H1 (cell line): ENCODE data around the gene ZNF608. TPM values are rescaled to one million over a fixed set of nuclear protein-coding genes. Genes with fewer than 3 reads are reported as not detected.

Experiments
- CTBP2 ChIP-seq: IDR thresholded peaks from 2 replicates; pipeline ENCODE4 v1.7.0; 2011; ENCODE audit warnings: borderline replicate concordance, mild to moderate bottlenecking, moderate library complexity, mixed read lengths, low read length; ENCODE audit not compliant: insufficient read depth, insufficient read length
- RFX5 ChIP-seq: IDR thresholded peaks from 2 replicates; pipeline ENCODE4 v1.6.1; 2011; ENCODE audit warnings: low read depth, low read length, improper control_type of control experiment, borderline replicate concordance
- SIRT6 ChIP-seq: IDR thresholded peaks from one replicate; pipeline ENCODE4 v1.7.1; 2012; ENCODE audit warnings: low read length, inconsistent platforms
- YY1 ChIP-seq: IDR thresholded peaks from 2 replicates; pipeline ENCODE4 v1.6.1; 2011; ENCODE audit warnings: low read depth, mild to moderate bottlenecking, low read length
- polyA plus RNA-seq, 7 experiments: library from polyadenylated mRNA; depleted of rRNA in 3 of 7; stranded (reverse) in 5 of 7; unstranded in 2 of 7; fragments of >200 nt in 5 of 7; fragments of 200-250 nt in 2 of 7; gene quantifications; 1 replicate in 5 of 7; 2 replicates in 1 of 7; 4 replicates in 1 of 7; pipeline versions ENCODE4 v1.2.1 to v1.2.3, GENCODE V29; 2011 to 2013; ENCODE audit warnings: missing spikeins in 2 of 7, mixed read lengths in 2 of 7
- total RNA-seq: library from RNA; stranded (reverse); fragmentation: NEBNext Ultra II Directional; extraction: Animal tissue kit (Norgen Biotek cat#: 25700); gene quantifications from 2 replicates; pipeline ENCODE4 v1.2.1, GENCODE V29; 2021
- TF ChIP-seq, protein P1 (sequence below): IDR thresholded peaks from 2 replicates; pipeline ENCODE4 v1.6.1; 2012; ENCODE audit warnings: low read length, inconsistent platforms

Gene ZNF608
- total and polyA plus RNA-seq, 2 of the 8 experiments (the other 6 are each of a cell fraction or from before 2014, with no cell fraction given), result 17.2 to 40.8 TPM

DNA sequence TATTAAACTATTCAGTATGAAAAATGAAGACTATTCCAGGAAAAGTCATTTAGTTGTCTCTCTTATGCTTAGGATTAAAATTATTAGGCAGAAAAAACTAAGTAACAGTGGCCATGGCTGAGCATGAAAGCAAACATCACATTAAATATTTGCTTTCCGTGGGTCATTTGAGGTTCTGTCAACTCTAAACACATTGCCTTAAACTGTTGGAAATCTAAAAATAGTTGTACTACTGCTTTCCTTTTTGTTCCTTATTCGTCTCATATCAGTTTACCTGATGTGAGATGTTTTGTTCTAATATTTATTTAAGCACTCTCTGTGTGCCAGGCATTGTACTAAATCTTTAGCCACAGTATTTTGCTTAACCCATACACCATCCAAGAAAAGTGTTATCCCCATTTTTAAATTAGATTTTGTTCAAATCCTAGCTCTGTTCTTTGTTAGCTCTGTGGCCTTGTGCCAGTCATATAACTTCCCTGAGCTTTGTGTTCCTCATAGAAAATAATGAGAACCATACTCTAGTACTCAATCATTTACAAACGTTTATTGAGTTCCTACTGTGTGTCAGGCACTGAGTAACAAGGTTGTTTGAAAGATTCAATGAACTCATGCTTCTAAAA lies 18.7 kb upstream of the ZNF608 start (continued):
- TF ChIP-seq YY1 (no peak), RFX5 (no peak), SIRT6 (no peak), CTBP2 (no peak)
- TF ChIP-seq, protein P1, sequence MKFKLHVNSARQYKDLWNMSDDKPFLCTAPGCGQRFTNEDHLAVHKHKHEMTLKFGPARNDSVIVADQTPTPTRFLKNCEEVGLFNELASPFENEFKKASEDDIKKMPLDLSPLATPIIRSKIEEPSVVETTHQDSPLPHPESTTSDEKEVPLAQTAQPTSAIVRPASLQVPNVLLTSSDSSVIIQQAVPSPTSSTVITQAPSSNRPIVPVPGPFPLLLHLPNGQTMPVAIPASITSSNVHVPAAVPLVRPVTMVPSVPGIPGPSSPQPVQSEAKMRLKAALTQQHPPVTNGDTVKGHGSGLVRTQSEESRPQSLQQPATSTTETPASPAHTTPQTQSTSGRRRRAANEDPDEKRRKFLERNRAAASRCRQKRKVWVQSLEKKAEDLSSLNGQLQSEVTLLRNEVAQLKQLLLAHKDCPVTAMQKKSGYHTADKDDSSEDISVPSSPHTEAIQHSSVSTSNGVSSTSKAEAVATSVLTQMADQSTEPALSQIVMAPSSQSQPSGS, result no peak
